ENCODE measurements around the gene PPIE.

GRCh38 chr1:39695016-39695415, 43.7 kb upstream of the PPIE start:
- TF ChIP-seq CTCF (IDR thresholded peaks at IDR 0.05 in 8 of 11, conservative IDR thresholded peaks at IDR 0.05 in 3 of 11) (no peak), POLR2AphosphoS5 (IDR thresholded peaks at IDR 0.05) (no peak), POLR2A (IDR thresholded peaks at IDR 0.05) (no peak)

Data from spleen (tissue), 7 donors.